ENCODE data around the gene PACS1.
A peak's percentile ranks its signal among the peaks of the same experiment; 100 is the strongest.
"Not testable (repeated sequence)": the region's sequence is repeated elsewhere in the genome, so short reads cannot be mapped to it uniquely, and the experiment has no call there.

Gene PACS1

GRCh38 chr11:66106786-66107599 is 36.9 kb downstream of the PACS1 start:
- Mint-ChIP-seq H3K9me3 (ENCODE audit: low read depth) (no peaks in the 10 kb centered on the region), H3K4me1 (ENCODE audit: low read depth) (peaks cover 83% of the 10 kb centered on the region), H3K27me3 (no peaks in the 10 kb centered on the region), H3K36me3 (peaks cover 13% of the 10 kb centered on the region), H3K4me3 (peak overlapping the region; percentile 69), H3K27ac (peak overlapping the region; percentile 85)

GRCh38 chr11:66107600-66108510 is 37.8 kb downstream of the PACS1 start:
- peaks cover 13% of the 10 kb centered on the region for H3K36me3 Mint-ChIP-seq
- H3K4me1 Mint-ChIP-seq (ENCODE audit: low read depth), result peaks cover 89% of the 10 kb centered on the region
- H3K27ac Mint-ChIP-seq, result peak overlapping the region; percentile 87
- peak overlapping the region; percentile 69 for H3K4me3 Mint-ChIP-seq
- H3K27me3 Mint-ChIP-seq, result no peaks in the 10 kb centered on the region
- H3K9me3 Mint-ChIP-seq (ENCODE audit: low read depth), result no peaks in the 10 kb centered on the region

- Mint-ChIP-seq H3K27me3 (no peaks in the 10 kb centered on the region), H3K4me1 (ENCODE audit: low read depth) (peaks cover 93% of the 10 kb centered on the region), H3K4me3 (peak overlapping the region; percentile 25), H3K27ac (peak overlapping the region; percentile 87), H3K36me3 (peaks cover 10% of the 10 kb centered on the region), H3K9me3 (ENCODE audit: low read depth) (no peaks in the 10 kb centered on the region)
These were observed 39.2 kb downstream of the PACS1 start for GRCh38 chr11:66109294-66109693.

GRCh38 chr11:66111158-66111557 is 41.1 kb downstream of the PACS1 start:
- H3K4me3 Mint-ChIP-seq, result peak overlapping the region; percentile 45
- peaks cover 92% of the 10 kb centered on the region for H3K4me1 Mint-ChIP-seq (ENCODE audit: low read depth)
- H3K27ac Mint-ChIP-seq, result peak overlapping the region; percentile 89
- H3K27me3 Mint-ChIP-seq, result no peaks in the 10 kb centered on the region
- H3K36me3 Mint-ChIP-seq, result peaks cover 10% of the 10 kb centered on the region
- no peaks in the 10 kb centered on the region for H3K9me3 Mint-ChIP-seq (ENCODE audit: low read depth)

DNA sequence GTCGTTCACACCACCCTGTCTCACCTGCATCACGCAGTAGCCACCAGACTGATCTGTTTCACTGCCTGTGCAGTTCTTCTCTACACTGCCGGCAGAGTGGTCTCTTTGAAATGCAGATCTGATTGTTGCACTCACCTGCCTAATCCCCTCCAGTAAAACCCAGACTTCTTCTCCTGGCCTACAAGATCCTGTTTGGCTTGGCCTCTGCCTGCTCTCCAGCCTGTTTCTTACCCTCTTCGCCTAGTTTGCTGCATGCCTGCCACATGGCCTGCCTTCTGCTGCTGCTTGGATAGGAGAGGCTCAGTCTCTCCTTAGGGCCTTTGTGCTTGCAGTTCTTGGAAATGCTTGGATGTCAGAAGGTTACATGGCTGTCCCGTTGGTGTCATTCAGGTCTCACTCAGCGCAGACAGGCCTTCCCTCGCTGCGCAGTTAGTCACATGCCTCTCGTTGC is 42.0 kb downstream of the PACS1 start:
- no peaks in the 10 kb centered on the region for H3K27me3 Mint-ChIP-seq
- H3K27ac Mint-ChIP-seq, result peak overlapping the region; percentile 89
- H3K36me3 Mint-ChIP-seq, result peaks cover 8% of the 10 kb centered on the region
- peak overlapping the region; percentile 25 for H3K4me3 Mint-ChIP-seq
- H3K9me3 Mint-ChIP-seq (ENCODE audit: low read depth), result no peaks in the 10 kb centered on the region
- peaks cover 96% of the 10 kb centered on the region for H3K4me1 Mint-ChIP-seq (ENCODE audit: low read depth)

DNA sequence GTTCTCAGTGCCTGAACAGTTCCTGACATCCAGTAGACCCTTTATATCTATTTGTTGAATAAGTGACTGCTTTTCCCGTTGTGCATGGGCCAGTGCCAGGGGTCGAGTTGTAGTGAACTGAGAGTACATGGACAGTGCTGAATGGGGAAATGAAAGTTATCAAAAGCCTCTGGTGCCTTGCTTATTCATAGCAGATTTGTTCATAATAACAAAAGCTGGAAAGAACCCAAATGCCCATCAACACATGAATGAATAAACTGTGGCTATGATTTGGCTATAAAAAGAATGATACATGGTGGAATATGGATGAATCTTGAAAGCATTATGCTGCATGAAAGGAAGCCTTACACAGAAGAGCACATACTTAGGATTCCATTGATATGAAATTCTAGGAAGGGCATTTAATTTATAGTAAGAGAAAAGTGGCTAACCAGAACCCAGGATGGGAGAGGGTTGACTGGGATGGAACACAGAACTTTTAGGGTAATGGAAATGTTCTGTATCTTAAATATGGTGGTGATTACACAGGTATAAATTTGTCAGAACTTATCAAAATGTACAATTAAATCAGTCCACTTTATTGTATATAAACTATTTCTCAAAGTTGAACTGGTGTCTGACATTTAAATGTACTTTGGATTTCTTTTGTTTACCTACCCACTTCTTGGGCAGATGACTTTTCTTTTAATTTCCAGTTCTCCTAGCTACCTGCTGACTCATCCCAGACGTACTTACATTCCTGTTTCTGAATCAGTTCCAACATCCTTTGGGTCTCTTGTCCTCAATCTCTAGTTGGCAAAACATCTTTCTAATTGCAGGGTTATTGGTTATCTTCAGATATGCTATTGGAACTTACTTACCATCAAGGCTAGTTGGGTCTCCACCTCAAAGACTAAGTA is 42.8 kb downstream of the PACS1 start:
- Mint-ChIP-seq H3K9me3 (ENCODE audit: low read depth) (no peaks in the 10 kb centered on the region), H3K36me3 (peaks cover 3% of the 10 kb centered on the region), H3K4me3 (peak overlapping the region; percentile 73), H3K27me3 (no peaks in the 10 kb centered on the region), H3K4me1 (ENCODE audit: low read depth) (peaks cover 96% of the 10 kb centered on the region), H3K27ac (peak overlapping the region; percentile 89)

DNA sequence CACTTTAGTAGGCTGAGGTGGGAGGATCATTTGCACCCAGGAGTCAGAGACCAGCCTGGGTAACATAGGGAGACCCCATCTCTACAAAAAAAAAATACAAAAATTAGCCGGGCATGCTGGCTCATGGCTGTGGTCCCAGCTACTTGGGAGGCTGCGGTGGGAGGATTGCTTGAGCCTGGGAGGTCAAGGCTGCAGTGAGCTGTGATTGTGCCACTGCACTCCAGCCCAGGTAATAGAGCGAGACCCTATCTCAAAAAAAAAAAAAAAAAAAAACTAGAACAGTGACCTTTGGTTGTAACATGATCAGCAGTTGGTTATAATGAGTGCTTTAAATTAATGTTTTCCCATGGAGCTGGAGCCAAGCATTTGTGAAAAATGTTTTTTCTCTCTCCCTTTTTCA is 44.9 kb downstream of the PACS1 start:
- not testable (repeated sequence) for H3K36me3 Mint-ChIP-seq; H3K27me3 Mint-ChIP-seq; H3K9me3 Mint-ChIP-seq (ENCODE audit: low read depth)
- Mint-ChIP-seq H3K4me3 (peak overlapping the region; percentile 81), H3K27ac (peak overlapping the region; percentile 93), H3K4me1 (ENCODE audit: low read depth) (peaks cover 93% of the 10 kb centered on the region)

GRCh38 chr11:66115638-66116301 is 45.7 kb downstream of the PACS1 start:
- Mint-ChIP-seq H3K36me3 (no peaks in the 10 kb centered on the region), H3K27ac (peak overlapping the region; percentile 93), H3K4me1 (ENCODE audit: low read depth) (peaks cover 94% of the 10 kb centered on the region), H3K4me3 (peak overlapping the region; percentile 81), H3K9me3 (ENCODE audit: low read depth) (no peaks in the 10 kb centered on the region), H3K27me3 (no peaks in the 10 kb centered on the region)

- H3K9me3 Mint-ChIP-seq (ENCODE audit: low read depth), result no peaks in the 10 kb centered on the region
- H3K4me1 Mint-ChIP-seq (ENCODE audit: low read depth), result peaks cover 94% of the 10 kb centered on the region
- H3K4me3 Mint-ChIP-seq, result peak overlapping the region; percentile 81
- H3K27ac Mint-ChIP-seq, result peak overlapping the region; percentile 93
- H3K36me3 Mint-ChIP-seq, result no peaks in the 10 kb centered on the region
- H3K27me3 Mint-ChIP-seq, result no peaks in the 10 kb centered on the region
These were observed 46.7 kb downstream of the PACS1 start for GRCh38 chr11:66116576-66117361.

- H3K36me3 Mint-ChIP-seq, result no peaks in the 10 kb centered on the region
- peak overlapping the region; percentile 71 for H3K27ac Mint-ChIP-seq
- no peaks in the 10 kb centered on the region for H3K27me3 Mint-ChIP-seq
- peaks cover 86% of the 10 kb centered on the region for H3K4me1 Mint-ChIP-seq (ENCODE audit: low read depth)
- H3K9me3 Mint-ChIP-seq (ENCODE audit: low read depth), result no peaks in the 10 kb centered on the region
- H3K4me3 Mint-ChIP-seq, result peak overlapping the region; percentile 35
These were observed 48.8 kb downstream of the PACS1 start for GRCh38 chr11:66118847-66119246.

GRCh38 chr11:66119348-66120133 is 49.5 kb downstream of the PACS1 start:
- Mint-ChIP-seq H3K4me1 (ENCODE audit: low read depth) (peaks cover 87% of the 10 kb centered on the region), H3K27ac (peak overlapping the region; percentile 71), H3K27me3 (no peaks in the 10 kb centered on the region), H3K36me3 (no peaks in the 10 kb centered on the region), H3K9me3 (ENCODE audit: low read depth) (no peaks in the 10 kb centered on the region), H3K4me3 (peak overlapping the region; percentile 35)

DNA sequence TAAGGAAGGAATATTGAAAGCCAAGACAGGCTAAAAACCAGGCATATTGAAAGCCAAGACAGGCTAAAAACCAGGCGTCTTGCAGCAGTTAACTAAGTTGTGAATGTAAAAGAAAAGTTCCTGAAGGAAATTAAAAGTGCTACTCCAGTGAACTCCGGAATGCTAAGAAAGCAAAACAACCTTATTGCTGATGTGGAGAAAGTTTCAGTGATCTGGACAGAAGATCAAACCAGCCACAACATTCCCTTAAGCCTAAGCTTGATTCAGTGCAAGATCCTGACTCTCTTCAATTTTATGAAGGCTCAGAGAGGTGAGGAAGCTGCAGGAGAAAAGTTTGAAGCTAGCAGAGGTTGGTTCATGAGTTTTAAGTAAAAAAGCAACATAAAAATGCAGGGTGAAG is 51.4 kb downstream of the PACS1 start:
- H3K4me1 Mint-ChIP-seq (ENCODE audit: low read depth), result peaks cover 88% of the 10 kb centered on the region
- H3K9me3 Mint-ChIP-seq (ENCODE audit: low read depth), result no peaks in the 10 kb centered on the region
- H3K36me3 Mint-ChIP-seq, result no peaks in the 10 kb centered on the region
- no peaks in the 10 kb centered on the region for H3K27me3 Mint-ChIP-seq
- no peak overlapping the region for H3K4me3 Mint-ChIP-seq
- peak overlapping the region; percentile 8 for H3K27ac Mint-ChIP-seq

GRCh38 chr11:66123902-66124301 is 53.8 kb downstream of the PACS1 start:
- Mint-ChIP-seq H3K36me3 (no peaks in the 10 kb centered on the region), H3K27me3 (no peaks in the 10 kb centered on the region), H3K27ac (peak overlapping the region; percentile 99), H3K9me3 (ENCODE audit: low read depth) (no peaks in the 10 kb centered on the region), H3K4me3 (no peak overlapping the region), H3K4me1 (ENCODE audit: low read depth) (peaks cover 82% of the 10 kb centered on the region)
